Stomach (tissue), 9 donors: ENCODE measurements around the gene OR9A4. TPM values are rescaled to one million over a fixed set of nuclear protein-coding genes. Genes with fewer than 3 reads are reported as not detected.
"Not testable (repeated sequence)": the region's sequence is repeated elsewhere in the genome, so short reads cannot be mapped to it uniquely, and the experiment has no call there.

Source experiments
- DNase-seq, 2 donors: peaks; one replicate each; pipeline versions ENCODE4 v3.0.0 to v3.0.0-alpha.2; 2013 to 2019
- H3K27ac ChIP-seq, 5 donors: fragments of 200-600 bp in 4 of 5; sonication (generic) in 4 of 5; one replicate each; pipeline ENCODE4 v1.5.1; 2013 to 2019; ENCODE audit warnings: mild to moderate bottlenecking in 1 of 5, moderate library complexity in 1 of 5
- H3K27me3 ChIP-seq, 3 donors: fragments of 200-600 bp; sonication (generic); one replicate each; pipeline ENCODE4 v1.5.1; 2017 to 2019; ENCODE audit warnings: mixed run types in 1 of 3
- H3K36me3 ChIP-seq, 4 donors: fragments of 200-600 bp; sonication (generic); 1 replicate in 3 of 4; 2 replicates in 1 of 4; pipeline ENCODE4 v1.5.1; 2016 to 2019
- H3K4me1 ChIP-seq, 4 donors: fragments of 200-600 bp; sonication (generic); one replicate each; pipeline ENCODE4 v1.5.1; 2016 to 2019
- H3K4me3 ChIP-seq, 4 donors: fragments of 200-600 bp; sonication (generic) in 3 of 4; one replicate each; pipeline ENCODE4 v1.5.1; 2016 to 2019; ENCODE audit warnings: mild to moderate bottlenecking in 1 of 4
- H3K9me3 ChIP-seq, 4 donors: fragments of 200-600 bp; sonication (generic); one replicate each; pipeline ENCODE4 v1.5.1; 2016 to 2019
- EP300 ChIP-seq: sonication (generic); formaldehyde crosslinking; IDR thresholded peaks from one replicate; pipeline ENCODE4 v1.6.1; 2017; ENCODE audit warnings: antibody characterized with exemption
- POLR2A ChIP-seq, 4 donors: fragments of 450-650 bp; IDR thresholded peaks; one replicate each; pipeline ENCODE4 v1.6.1; 2016; ENCODE audit warnings: antibody characterized with exemption in 4 of 4, control low read depth in 2 of 4, mild to moderate bottlenecking in 1 of 4, moderate library complexity in 1 of 4
- POLR2AphosphoS5 ChIP-seq, 3 donors: sonication (generic); formaldehyde crosslinking; IDR thresholded peaks; one replicate each; pipeline ENCODE4 v1.6.1; 2016; ENCODE audit warnings: antibody characterized with exemption in 3 of 3
- WGBS, 5 donors: extraction: QIAGEN DNeasy Blood & Tissue Kit in 3 of 5; methylation state at CpG; one replicate each; pipeline versions ENCODE4 v1.1.5 to v1.1.7; 2013 to 2018; 5-methylcytosine and 5-hydroxymethylcytosine counted together
- intact Hi-C: fragments of 100-400 bp; cut with DNase I; formaldehyde crosslinking; loops from one replicate; pipeline ENCODE4 v1.15.1; 2023; ENCODE audit warnings: low total_unique reads
- polyA plus RNA-seq, 3 donors: library from polyadenylated mRNA; stranded (reverse); fragments of 200-250 nt; gene quantifications; one replicate each; pipeline ENCODE4 v1.2.3, GENCODE V29; 2013
- total RNA-seq, 5 donors: library from RNA; depleted of rRNA; stranded (reverse); fragments of >200 nt; gene quantifications; one replicate each; pipeline versions ENCODE4 v1.1.0 to v1.2.3, GENCODE V29; 2014 to 2016
- TF ChIP-seq, protein P1 (sequence below), 7 experiments: fragments of 450-650 bp in 4 of 7; fragments of 200-600 bp in 3 of 7; sonication (generic) in 3 of 7; IDR thresholded peaks; one replicate each; pipeline ENCODE4 v1.5.1; 2016 to 2019; ENCODE audit warnings: antibody characterized with exemption in 7 of 7, control low read depth in 2 of 7, mild to moderate bottlenecking in 1 of 7
- donor health status: healthy with polysubstance abuse.
- donor health status: Bipolar disorder and iron deficiency.
- donor health status: healthy.

OR9A4 gene
- total and polyA plus RNA-seq, 8 donors: not detected

DNA sequence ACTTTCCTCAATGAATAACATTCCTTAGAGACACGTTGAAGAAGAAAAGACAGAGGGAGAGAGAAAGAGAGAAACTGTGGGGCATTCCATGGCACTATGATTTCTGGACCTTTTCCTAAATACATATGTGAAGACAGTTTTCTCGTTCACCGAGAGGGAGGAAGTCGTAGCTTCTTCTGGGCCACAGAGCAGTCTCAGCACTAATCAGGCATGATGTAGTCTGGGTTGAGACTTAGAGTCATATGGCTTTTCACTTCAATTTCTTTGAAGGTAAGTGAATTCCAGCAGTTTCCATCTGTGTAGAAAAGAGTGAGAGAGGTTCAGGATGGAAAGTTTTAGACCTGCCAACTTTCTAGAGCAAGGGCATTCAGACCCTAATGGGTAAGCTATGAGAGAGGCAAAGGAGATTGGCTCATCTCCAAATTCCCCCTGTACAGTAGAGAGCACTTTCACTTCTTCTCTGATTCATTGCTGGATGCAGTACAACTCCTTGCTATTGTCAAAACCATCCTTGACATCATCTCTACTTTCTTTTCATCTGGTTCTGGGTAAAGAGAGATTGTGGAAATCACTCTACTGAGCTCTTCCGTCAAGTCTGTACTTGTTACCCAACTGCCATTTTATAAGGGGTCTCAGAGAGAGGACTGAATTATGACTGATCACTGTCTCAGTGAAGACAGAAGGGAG is 31.5 kb upstream of the OR9A4 start:
- intact Hi-C loops: no loop called here
- no peak for TF ChIP-seq POLR2A (IDR thresholded peaks at IDR 0.05)
- TF ChIP-seq POLR2AphosphoS5 (IDR thresholded peaks at IDR 0.05): no peak
- TF ChIP-seq EP300: no peak
- TF ChIP-seq, protein P1, sequence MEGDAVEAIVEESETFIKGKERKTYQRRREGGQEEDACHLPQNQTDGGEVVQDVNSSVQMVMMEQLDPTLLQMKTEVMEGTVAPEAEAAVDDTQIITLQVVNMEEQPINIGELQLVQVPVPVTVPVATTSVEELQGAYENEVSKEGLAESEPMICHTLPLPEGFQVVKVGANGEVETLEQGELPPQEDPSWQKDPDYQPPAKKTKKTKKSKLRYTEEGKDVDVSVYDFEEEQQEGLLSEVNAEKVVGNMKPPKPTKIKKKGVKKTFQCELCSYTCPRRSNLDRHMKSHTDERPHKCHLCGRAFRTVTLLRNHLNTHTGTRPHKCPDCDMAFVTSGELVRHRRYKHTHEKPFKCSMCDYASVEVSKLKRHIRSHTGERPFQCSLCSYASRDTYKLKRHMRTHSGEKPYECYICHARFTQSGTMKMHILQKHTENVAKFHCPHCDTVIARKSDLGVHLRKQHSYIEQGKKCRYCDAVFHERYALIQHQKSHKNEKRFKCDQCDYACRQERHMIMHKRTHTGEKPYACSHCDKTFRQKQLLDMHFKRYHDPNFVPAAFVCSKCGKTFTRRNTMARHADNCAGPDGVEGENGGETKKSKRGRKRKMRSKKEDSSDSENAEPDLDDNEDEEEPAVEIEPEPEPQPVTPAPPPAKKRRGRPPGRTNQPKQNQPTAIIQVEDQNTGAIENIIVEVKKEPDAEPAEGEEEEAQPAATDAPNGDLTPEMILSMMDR (IDR thresholded peaks at IDR 0.05): no peak
- WGBS, 5 donors: 71 to 84% (median 80%) methylated on average over 5 of the region's 5 CpGs

DNA sequence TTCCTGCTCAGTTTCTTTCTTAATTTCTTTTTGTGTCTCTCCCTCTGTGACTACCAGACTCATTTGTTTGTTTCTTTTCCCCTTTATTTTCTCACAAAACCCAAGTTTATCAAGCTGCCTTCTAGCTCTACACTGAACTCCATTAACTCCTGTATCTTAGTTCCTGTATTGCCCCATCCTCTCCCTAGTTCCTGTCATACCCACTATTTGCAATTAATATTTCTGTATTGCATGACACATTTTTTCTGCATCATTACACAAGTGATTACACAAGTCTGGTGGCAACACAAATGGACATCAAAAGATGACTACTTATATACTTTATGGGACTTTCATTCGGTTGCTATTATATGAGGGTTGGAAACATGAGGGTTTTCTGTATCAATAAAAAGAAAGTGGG is 26.9 kb upstream of the OR9A4 start:
- Histone ChIP-seq H3K36me3 (no peaks in the 10 kb centered on the region), H3K9me3 (peaks cover 0 to 8% (median 3%) of the 10 kb centered on the region in 4 donors), H3K27ac (no peak overlapping the region), H3K4me3 (no peak overlapping the region), H3K4me1 (no peaks in the 10 kb centered on the region), H3K27me3 (no peaks in the 10 kb centered on the region)
- intact Hi-C loops: no loop called here
- DNase-seq: no peak
- TF ChIP-seq, protein P1 (IDR thresholded peaks at IDR 0.05): no peak
- TF ChIP-seq POLR2A (IDR thresholded peaks at IDR 0.05) (no peak), POLR2AphosphoS5 (IDR thresholded peaks at IDR 0.05) (no peak), EP300 (no peak)
- 67 to 94% (median 88%) methylated on average over 1 of the region's 1 CpG for WGBS, 5 donors

More for the DNA sequence above, 31.5 kb upstream of the OR9A4 start:
- no peaks in the 10 kb centered on the region for H3K36me3 ChIP-seq
- no peaks in the 10 kb centered on the region for H3K4me1 ChIP-seq
- H3K9me3 ChIP-seq: peaks cover 0 to 25% (median 10%) of the 10 kb centered on the region in 4 donors
- no peaks in the 10 kb centered on the region for H3K27me3 ChIP-seq
- H3K4me3 ChIP-seq: no peak overlapping the region
- DNase-seq: no peak
- no peak overlapping the region for H3K27ac ChIP-seq

DNA sequence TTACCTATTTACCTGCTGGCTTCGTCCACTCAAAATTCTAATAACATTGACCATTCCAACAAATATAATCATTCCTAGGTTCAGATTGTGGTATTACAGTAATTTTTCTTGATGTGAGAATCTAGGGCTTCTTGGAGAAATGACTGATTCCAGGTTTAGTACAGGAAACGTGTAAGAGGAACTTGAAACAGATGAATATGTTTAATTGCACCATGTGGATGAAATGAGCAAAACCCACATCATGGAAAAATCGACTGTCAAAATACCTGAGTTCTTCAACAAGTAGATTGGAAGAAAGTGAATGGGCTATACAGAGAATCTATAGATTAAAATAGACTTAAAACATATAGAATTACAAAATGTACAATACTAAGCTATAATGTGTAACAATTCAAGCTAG is 24.9 kb upstream of the OR9A4 start:
- no peaks in the 10 kb centered on the region for H3K27me3 ChIP-seq
- no peak overlapping the region for H3K4me3 ChIP-seq
- no peak overlapping the region for H3K27ac ChIP-seq
- DNase-seq: no peak
- no peaks in the 10 kb centered on the region for H3K36me3 ChIP-seq
- TF ChIP-seq POLR2A (IDR thresholded peaks at IDR 0.05): no peak
- no peak for TF ChIP-seq EP300
- TF ChIP-seq, protein P1 (IDR thresholded peaks at IDR 0.05): no peak
- TF ChIP-seq POLR2AphosphoS5 (IDR thresholded peaks at IDR 0.05): no peak
- H3K9me3 ChIP-seq: peaks cover 0 to 7% (median 2%) of the 10 kb centered on the region in 4 donors
- no peaks in the 10 kb centered on the region for H3K4me1 ChIP-seq
- 61 to 86% (median 72%) methylated on average over 3 of the region's 3 CpGs for WGBS, 5 donors
- intact Hi-C loops: no loop called here

DNA sequence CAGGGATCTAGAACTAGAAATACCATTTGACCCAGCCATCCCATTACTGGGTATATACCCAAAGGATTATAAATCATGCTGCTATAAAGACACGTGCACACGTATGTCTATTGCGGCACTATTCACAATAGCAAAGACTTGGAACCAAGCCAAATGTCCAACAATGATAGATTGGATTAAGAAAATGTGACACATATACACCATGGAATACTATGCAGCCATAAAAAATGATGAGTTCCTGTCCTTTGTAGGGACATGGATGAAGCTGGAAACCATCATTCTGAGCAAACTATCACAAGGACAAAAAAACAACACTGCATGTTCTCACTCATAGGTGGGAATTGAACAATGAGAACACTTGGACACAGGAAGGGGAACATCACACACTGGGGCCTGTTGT is 16.8 kb upstream of the OR9A4 start:
- peaks cover 0 to 11% (median 1%) of the 10 kb centered on the region in 4 donors for H3K9me3 ChIP-seq
- H3K27ac ChIP-seq, H3K27me3 ChIP-seq, DNase-seq, H3K4me3 ChIP-seq, intact Hi-C loops, H3K36me3 ChIP-seq, H3K4me1 ChIP-seq: not testable (repeated sequence)
- WGBS, 5 donors: 84 to 100% (median 90%) methylated on average over 2 to 3 of the region's 3 CpGs; no CpG with 5 or more reads in 2 of the 5 donors

DNA sequence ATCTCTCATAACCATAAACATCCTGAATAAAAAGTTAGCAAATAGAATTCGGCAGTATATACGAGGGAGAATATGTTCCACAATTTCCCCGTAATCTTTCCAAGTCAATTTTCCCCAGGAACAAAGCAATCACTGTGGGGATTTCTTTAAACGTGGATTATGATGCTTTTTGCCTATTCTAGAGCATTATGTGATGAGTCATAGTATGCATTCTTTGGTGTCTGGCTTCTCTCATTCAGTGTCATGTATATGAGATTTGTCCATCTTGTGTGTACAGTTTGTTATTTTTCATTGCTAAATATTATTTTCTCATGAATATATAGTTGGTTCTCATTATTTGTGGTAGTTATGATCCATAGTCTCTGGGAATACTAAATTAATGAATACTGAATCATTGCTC is 9.9 kb upstream of the OR9A4 start:
- H3K27ac ChIP-seq: no peak overlapping the region
- H3K36me3 ChIP-seq: no peaks in the 10 kb centered on the region
- WGBS, 5 donors: 68 to 80% (median 73%) methylated on average over 4 of the region's 4 CpGs
- intact Hi-C loops: no loop called here
- no peak overlapping the region for H3K4me3 ChIP-seq
- H3K9me3 ChIP-seq: no peaks in the 10 kb centered on the region
- no peaks in the 10 kb centered on the region for H3K27me3 ChIP-seq
- no peaks in the 10 kb centered on the region for H3K4me1 ChIP-seq
- no peak for DNase-seq
- TF ChIP-seq, protein P1 (IDR thresholded peaks at IDR 0.05): no peak
- TF ChIP-seq POLR2A (IDR thresholded peaks at IDR 0.05) (no peak), POLR2AphosphoS5 (IDR thresholded peaks at IDR 0.05) (no peak), EP300 (no peak)
